Amniotic stem cell (primary cell): ENCODE measurements around the gene EIF3K.

Experiments
- DNase-seq: peaks from one replicate; lab custom pipeline; 2025; lab: John Stamatoyannopoulos, UW

The EIF3K gene

GRCh38 chr19:38649305-38650171 lies 30.6 kb downstream of the EIF3K start:
- no peak for DNase-seq

GRCh38 chr19:38650172-38650775 lies 31.3 kb downstream of the EIF3K start:
- DNase-seq = no peak

DNA sequence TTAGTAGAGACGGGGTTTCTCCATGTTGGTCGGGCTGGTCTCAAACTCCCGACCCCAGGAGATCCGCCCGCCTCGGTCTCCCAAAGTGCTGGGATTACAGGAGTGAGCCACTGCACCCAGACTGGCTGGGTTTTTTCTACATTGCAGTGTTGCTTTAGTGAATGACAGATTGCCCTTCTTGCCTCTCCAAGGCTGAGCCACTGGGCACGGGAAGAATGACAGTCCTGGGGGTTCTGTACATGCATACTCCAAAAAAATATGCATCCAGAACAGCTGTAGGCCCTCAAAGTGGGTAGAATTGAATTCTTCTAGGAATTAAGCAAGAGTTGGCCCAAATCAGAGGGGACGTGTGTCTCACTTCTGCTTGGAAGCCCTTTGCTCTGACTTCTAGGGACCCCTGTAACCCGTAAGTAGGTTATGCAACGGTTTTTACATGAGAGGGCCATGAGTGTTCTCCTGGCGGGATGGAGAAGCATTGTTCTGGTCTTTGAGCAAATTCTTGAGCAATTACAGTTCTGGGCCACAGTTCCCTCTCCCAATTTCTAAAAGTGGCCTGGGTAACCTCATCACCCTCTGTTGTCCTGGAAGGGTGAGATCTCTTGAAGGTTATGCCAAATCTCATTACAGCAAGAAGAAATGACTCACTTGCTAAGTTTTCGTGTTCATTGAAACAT lies 32.1 kb downstream of the EIF3K start:
- no peak for DNase-seq

GRCh38 chr19:38653028-38653571 lies 34.1 kb downstream of the EIF3K start:
- DNase-seq = no peak

GRCh38 chr19:38654628-38655055 lies 35.7 kb downstream of the EIF3K start:
- no peak for DNase-seq

DNA sequence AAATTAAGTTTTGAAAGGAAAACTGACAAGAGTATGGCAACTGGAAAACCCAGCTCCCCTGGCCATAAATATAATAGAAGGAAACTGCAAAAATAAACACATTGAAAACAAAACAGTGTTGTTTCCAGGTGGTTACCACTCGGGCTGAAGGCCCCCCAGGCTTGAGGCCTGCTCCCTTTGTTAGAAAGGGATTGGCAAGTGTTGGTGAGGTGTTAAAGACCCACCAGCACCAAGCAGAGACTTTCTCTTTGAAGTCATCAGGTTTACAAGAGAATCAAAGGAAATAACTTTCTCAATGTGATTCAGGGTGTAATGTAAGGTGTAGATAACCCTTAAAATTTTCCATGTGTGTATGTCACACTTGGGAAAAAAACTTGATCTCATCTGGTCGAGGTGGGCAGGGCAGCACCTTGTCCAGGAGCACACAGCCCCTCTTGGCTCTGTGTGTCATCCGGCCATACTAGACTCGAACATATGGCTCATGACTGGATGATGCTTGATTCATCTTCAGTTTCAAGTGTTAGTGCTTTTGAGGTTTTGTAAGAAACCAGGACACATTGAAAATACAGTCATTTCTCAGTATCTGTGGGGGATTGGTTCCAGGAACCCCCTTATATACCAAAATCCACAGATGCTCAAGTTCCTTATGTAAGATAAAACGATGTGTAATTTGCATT lies 36.3 kb downstream of the EIF3K start:
- no peak for DNase-seq

DNA sequence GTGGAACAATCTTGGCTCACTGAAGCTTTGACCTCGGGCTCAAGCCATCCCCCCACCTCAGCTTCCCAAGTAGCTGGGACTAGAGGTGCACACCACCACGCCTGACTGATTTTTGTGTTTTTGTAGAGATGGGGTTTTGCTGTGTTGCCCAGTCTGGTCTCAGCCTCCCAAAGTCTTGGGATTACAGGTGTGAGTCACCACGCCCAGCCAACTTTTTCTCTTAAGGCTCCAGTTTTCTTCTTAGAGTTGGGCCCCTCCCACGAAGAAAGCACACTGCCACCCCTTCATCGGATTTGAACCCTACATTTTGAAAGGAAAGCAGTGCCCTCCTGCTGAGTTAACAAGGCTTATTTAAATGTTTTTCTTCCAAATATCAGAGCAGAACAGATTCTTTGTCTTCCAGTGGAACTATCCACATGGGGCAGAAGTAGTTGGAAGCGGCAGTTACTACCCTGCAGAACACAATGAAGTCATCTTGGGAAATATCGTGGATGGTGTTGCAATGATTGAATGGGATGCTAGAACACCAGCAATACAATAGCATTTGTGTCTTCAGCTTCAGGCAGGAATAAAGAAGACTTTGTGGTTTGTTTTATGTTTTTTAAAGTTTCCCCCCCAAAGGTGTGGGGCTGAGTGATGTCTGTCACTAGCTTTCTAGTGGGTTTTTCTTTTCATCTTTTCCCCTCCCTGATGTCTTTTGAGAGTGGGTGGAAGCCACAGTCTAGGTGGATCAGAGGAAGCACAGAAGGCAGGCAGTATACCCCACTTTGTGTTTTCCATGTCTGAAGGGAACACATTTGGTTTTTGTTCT lies 37.4 kb downstream of the EIF3K start:
- no peak for DNase-seq

DNA sequence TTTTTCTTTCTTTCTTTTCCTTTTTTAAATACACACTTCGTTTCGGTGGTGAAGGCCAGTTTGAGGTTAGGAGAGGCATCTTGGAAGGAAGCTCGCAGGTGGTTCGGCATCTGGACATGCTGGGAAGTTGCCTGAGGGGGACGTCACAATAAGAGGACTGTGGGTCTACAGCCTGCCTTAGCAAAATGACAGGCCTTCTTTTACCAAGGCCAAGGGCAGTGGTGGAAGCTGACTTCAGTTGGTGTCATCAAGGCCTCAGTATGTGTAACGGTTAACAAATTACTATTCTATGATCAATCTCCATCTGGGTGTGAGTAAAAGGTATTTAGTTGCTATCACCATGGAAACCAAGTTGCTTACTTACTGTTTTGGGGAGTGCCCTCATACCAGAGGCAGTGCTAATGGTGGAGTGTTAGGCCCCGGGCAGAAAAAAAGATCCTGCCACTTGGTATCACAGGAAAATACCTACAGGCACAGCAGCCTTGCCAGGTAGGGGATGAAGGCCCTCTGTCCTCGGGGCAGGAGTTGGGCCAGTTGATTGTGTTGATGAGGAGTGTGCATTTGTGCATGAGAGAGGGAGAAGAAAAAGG lies 38.7 kb downstream of the EIF3K start:
- peak; percentile 73 for DNase-seq

GRCh38 chr19:38658462-38659306 lies 39.7 kb downstream of the EIF3K start:
- peak; percentile 84 for DNase-seq

DNA sequence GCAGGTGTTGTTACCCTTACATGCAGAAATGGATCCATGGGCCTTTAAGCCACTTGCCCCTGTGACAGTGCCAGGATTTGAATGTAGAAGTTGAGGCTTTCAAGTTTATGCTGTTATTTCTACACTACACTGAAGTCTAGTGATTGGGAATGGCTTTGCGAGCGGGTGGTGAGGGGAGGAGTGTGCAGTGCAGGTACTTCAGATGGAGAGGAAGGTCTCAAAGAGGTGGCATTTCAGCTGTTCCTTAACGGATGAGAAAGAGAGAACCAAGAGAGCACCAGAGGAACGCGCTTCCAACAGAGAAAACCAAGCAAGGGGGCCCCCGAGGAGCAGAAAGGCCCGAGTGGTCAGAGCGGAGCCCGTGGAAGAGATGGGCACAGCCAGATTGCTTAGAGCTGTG lies 41.7 kb downstream of the EIF3K start:
- DNase-seq = no peak

DNA sequence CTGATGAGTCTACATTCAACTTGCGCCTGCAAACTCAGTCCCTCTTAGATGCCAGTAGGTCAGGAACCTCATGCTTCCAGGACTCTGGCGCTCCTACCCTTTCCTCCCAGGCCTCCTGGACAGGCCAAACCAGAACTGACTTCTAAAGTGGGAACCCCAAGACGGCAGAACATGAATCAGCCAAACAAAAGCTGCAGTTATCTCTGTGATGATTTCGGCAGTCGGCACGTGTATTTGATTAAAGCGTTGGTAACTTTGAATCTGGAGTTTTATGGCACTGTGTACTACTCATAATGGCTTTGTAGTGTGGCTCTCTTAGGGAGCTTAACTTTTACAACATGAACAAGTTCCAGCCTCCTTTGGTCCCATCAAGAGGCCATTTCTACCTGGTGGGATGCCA lies 42.1 kb downstream of the EIF3K start:
- no peak for DNase-seq

DNA sequence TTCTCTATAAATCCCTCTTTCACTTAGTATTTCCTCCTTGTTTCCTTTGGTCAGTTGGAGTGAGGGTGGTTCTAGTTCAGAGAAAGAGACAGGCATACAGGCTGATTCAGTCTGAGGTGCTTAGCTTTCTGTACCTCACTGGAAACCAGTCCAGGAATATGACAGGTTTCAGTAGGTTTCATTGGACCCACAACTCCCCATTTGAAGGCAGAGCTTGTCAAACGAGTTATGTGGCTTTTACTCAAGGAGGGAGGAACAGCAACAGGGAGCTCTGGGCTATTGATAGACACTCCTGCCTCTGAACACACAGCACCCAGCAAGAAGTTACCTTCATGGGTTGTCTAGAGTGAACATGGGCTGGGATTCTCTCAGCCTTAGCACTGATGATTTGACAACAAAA lies 43.0 kb downstream of the EIF3K start:
- no peak for DNase-seq

GRCh38 chr19:38662537-38663155 lies 43.7 kb downstream of the EIF3K start:
- DNase-seq = no peak

- DNase-seq = no peak
Measured at GRCh38 chr19:38663156-38663651, 44.2 kb downstream of the EIF3K start.

DNA sequence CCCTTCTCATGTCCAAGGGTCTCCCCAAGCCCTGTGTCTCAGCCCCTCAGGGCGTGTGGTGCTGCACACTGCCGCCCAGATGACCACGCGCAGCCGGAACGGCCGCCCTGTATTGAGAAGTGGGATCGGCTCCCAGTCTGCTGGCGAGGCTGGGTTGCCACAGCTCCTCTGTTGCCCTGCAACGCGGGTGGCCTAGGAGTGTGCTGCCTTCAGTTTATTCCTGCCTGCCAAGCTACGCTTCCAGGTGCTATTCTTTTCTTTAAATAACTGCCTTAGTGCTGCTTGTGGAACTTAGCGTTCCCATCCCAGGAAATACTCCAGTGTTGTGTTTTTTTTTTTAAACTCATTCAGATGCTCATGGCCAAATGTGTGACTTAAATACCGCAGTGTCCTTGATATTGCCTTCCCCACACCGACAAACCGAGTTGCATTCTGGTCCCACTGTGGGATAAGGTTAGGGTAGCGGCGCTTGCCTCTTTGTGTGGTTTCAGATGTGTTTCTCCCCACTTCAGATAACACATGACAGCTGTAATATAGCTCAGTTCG lies 45.0 kb downstream of the EIF3K start:
- DNase-seq = no peak

DNA sequence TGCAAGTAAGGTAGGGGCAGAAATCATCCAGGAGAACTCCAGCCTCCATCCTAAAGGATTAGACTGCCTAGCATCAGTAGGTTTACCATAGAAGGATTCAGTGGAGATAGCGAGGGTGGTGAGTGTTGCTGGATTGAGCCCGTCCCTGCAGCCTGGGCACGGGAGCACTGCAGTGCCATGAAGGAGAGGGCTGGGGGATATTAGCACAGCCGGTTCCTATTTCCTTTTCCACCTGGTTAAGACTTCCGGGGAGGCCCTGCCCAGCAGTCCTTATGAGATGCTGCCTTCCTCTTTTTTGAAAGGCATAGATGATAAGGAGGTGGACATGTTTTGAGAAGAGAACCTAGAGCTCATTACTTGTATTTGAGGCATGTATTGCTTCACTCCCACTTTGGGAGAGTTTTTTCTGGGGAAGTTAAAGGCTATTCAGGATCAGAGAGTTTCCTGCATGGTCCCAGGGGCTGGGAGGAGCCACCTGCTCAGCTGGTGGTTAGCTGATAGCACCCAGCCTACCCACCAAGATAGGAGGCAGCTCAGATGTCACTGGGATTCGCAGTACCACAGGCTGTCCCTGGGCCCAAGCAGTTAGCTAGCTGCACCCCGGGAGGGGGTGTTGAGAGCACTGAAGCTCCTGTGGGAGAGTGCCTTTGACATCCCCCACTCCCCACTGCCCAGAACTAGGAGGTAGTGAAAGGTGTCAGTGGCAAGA lies 45.7 kb downstream of the EIF3K start:
- no peak for DNase-seq

DNA sequence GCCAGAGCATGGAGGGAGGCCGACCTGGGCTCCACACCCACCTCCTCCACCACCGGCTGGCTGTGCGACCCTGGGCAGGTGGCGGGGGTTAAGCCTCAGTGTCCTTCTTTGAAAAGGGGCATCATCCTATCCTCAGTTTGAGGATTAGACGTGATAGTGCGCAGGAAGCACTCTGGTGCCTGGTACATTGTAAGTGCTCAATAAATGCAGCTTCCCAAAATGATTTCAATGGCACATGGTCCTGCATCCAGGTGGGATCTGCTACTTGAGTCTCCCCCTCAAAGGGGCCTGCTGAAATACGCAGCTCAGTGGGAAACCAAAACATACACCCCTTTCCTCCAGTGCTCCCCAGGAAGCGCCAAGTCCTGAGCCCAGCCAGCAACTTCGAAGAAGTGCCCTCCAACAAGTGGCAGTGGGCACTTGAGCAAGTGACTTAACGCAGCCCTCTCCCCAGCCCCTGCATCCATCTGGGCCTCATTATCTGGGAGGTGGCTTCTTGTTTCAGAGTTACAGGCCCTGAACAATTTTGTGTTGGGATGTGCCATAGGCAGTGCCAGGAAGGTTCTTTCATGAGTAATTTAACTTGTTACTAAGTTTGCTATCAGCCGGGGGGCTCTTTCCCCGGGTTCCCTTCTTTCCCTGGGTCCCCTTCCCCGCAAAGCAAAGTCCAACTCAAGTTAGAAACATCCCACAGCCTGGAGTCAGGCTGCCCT lies 46.4 kb downstream of the EIF3K start:
- DNase-seq = no peak
